PFSK-1 (cell line): ENCODE data around the gene ZDHHC17.

Experiments used
- REST ChIP-seq, 2 experiments: IDR thresholded peaks; 2 replicates each; pipeline versions ENCODE4 v1.6.1 to v1.8.0; 2011 to 2012; ENCODE audit warnings: low read depth in 2 of 2, low read length in 2 of 2, control low read depth in 1 of 2, inconsistent platforms in 1 of 2, mild to moderate bottlenecking in 1 of 2, moderate library complexity in 1 of 2; ENCODE audit not compliant: insufficient read depth in 1 of 2
- SIN3A ChIP-seq: IDR thresholded peaks from 2 replicates; pipeline ENCODE4 v1.6.1; 2012; ENCODE audit warnings: mild to moderate bottlenecking, low read length, moderate library complexity, borderline replicate concordance; ENCODE audit not compliant: insufficient read depth
- TAF1 ChIP-seq: IDR thresholded peaks from 2 replicates; pipeline ENCODE4 v1.6.1; 2012; ENCODE audit warnings: low read length, control low read depth, borderline replicate concordance; ENCODE audit not compliant: insufficient read depth

GRCh38 chr12:76898442-76898841 is 134.5 kb downstream of the ZDHHC17 start:
- TF ChIP-seq SIN3A (no peak), REST (IDR thresholded peaks at IDR 0.05; ENCODE audit: insufficient read depth in 1 of 2, low read depth in 2 of 2, low read length in 2 of 2) (no peak), TAF1 (no peak)
